H54 (cell line): ENCODE results near the gene NLGN1.

Experiments
- DNase-seq: peaks from one replicate; pipeline ENCODE4 v3.0.0; 2011; ENCODE audit warnings: low spot score, mixed read lengths; ENCODE audit not compliant: insufficient read length
- FAIRE-seq: peaks from 3 replicates; lab custom pipeline; 2011; peaks lifted over from hg19 to GRCh38; lab: Jason Lieb, UNC
- POLR2A ChIP-seq: IDR thresholded peaks from 2 replicates; pipeline ENCODE4 v1.6.1; 2011; ENCODE audit warnings: low read depth, mild to moderate bottlenecking, low read length

Gene NLGN1

DNA sequence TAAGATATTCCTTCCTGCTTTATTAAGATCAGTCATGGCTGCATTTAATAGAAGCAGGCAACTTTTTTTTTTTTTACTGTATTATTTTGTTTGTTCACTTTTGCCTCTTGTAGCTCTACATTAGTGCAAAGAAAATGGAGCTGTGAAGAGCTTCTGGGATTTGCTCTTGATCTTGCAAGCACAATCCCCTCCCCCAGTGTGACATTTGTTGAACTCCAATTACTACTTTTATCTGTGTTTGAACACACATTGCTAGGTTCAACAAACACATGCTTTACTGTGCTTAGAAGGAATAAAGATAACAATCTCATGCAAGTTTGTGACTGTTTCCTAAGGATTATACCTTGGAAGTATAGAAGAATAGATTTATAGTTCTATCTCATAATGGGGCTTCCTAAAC is 648.8 kb downstream of the NLGN1 start:
- TF ChIP-seq POLR2A, result no peak
- peak; percentile 23 for FAIRE-seq

DNA sequence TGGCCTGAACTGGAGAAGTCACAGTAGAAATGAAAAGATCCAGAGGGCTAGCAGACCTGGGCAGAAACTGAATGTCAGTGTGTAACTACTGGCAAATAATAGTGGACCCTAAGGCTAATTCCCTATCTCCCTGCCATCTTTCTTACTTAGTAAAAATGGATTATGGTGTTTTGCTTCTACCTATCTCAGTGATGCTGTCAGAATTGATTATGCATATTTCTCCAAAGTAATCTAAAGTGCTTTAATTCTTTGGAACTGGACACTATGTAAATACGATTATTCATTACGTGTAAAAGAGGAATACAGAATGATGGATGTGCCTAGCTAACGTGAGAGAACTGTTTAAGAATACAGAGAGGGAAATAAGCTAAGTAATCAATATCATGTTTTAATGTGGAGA is 651.9 kb downstream of the NLGN1 start:
- no peak for FAIRE-seq
- no peak for TF ChIP-seq POLR2A
- DNase-seq, result no peak

More for the DNA sequence above, 648.8 kb downstream of the NLGN1 start:
- DNase-seq, result no peak

DNA sequence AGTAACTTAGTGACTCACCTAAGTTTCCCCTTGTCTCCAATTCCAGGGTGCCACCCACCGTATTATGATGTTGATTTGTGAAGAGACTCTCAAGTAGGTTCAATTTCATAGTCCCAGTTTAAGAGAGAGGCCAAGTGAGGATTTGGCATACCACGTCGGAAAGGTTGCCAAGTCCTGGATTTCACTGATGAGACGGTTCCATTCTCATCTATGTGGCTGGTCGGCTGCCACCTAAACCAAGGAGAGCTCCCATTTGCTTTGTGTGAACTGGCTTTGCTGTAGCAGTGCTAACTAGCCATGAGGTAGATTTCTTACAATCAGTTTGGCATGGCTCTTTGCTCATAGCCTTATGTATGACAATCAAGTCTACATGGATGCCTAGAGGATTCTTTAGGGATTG is 653.6 kb downstream of the NLGN1 start:
- DNase-seq (no peak), FAIRE-seq (no peak)

DNA sequence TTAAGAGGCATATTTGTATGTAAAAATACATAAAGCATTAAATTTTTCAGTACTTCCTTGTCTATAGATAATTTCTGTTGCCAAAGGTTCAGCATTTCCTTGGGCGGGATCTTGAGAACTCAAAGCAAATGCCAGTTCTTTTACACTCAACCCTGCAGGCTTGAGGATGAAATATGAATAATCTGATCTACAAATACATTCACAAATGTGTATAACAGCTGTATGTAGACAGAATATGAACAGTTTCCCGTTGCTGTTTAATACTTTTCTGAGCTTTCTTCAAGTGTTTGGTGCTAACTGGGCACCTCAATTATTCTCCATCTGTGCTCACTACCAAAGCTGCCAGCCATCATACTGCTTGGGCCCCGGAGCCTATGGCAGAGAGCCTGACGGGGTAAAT is 661.3 kb downstream of the NLGN1 start:
- TF ChIP-seq POLR2A, result no peak
- DNase-seq (no peak), FAIRE-seq (no peak)

More for the DNA sequence above, 653.6 kb downstream of the NLGN1 start:
- no peak for TF ChIP-seq POLR2A

DNA sequence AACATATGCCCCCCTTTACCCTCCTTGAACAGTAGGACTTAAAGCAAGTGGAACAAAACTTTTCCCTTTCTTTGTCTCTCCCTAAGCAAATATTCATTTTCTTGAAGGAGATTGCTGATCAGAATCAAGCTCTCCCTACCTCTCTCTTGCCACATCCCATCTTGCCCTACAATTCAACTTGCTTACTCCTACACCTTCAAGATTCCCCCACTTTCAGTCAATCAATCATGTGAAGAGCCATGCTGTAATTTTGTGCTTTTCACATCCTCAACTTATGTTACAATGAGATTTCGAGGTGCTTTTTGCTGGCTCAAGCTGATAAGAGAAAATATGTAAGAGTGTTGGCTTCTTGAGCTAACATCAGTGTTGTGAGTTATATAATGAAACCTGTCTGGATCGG is 662.9 kb downstream of the NLGN1 start:
- FAIRE-seq (no peak), DNase-seq (no peak)
- TF ChIP-seq POLR2A, result no peak

DNA sequence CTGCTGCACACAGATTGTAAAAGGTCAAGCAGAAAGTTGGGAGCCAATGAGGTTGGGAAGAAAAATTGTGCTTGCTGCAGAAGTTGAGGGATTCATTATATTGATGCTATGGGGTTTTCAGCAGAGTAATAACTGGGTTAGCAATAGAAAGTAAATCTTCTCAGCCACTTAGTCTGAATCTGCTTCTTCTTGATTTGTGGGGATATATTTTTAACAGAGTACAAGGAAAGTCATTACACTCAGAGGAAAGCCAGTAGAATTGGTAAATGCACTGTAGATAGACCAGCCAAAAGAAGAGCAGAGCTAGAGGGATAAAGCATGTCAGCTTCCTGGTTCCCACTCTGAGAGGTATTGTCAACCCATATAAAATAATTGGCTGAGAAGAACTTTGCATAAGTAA is 663.6 kb downstream of the NLGN1 start:
- no peak for DNase-seq
- TF ChIP-seq POLR2A, result no peak
- FAIRE-seq, result no peak

DNA sequence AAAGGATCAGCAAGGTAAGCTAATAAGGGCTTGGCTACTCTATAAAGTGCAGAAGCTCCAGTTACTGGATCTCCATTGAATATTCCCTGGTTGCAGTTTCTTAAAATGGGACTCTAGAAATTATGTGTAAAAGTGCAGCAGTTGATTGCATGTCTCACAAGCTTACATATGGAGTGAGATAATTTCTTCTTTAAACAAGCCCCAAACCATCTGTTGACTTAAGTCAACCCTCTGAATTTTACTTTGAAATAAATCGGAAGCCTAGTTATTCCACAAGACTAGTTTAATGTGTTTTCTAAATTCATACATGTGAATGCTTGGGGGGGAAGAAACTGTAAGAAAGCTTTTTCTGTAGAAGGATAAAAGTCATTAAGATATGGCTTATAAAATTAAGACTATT is 664.2 kb downstream of the NLGN1 start:
- FAIRE-seq (no peak), DNase-seq (no peak)
- TF ChIP-seq POLR2A, result no peak

DNA sequence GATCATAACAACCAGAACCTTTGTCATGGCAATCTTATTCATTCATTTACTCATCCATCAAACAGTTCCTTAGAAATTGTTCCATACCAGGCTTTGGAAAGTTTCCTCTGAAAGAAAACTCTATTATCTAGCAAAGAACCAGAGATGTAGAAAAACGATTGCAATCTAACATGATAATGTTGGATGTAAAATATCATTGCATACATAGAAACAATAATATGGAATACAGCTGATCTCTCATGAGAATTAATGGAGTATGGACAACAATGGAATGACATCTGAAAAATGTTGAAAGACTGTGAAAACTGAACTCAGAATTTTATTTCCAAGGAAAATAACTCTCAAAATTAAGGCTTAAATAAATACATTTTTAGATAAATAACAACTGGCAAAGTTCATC is 665.4 kb downstream of the NLGN1 start:
- TF ChIP-seq POLR2A, result no peak
- DNase-seq (no peak), FAIRE-seq (no peak)

DNA sequence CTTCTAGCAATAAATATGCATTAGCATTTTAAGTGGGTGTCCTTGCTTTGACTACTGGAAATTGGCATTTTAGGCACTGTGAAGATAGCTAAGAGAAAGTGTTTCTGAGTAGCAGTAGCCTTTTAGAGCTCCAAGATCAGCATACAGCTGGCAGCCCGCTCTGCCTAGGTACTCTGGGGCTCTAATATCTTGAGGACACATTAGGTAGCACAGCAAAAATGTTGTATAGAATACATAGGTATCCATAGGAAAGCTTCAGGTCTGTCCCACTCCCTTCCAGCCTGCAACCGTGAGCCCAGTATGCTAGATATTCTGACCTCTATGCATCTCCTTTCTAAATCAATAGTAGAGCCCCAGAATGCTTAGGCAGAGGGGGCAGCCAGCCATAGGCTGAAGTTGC is 670.5 kb downstream of the NLGN1 start:
- TF ChIP-seq POLR2A, result no peak
- DNase-seq (no peak), FAIRE-seq (no peak)

DNA sequence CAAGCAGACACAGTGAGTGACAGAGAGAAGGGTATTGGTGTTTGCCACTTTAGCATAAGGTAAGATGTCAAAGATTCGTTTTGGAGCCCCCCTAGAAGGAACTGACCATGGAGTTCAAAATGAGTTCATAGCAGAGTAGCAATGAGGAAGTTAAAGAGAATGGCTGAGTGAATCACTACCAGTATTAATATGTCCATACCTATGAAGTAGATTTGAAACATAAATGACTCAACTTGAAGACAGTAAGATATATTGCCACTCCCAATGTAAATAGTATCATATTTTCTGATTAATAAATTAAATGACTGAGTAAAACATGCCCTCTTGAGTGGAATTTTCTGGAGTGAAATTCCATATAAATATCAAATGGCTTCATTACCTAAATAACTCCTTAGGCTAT is 675.1 kb downstream of the NLGN1 start:
- DNase-seq (no peak), FAIRE-seq (no peak)
- no peak for TF ChIP-seq POLR2A

DNA sequence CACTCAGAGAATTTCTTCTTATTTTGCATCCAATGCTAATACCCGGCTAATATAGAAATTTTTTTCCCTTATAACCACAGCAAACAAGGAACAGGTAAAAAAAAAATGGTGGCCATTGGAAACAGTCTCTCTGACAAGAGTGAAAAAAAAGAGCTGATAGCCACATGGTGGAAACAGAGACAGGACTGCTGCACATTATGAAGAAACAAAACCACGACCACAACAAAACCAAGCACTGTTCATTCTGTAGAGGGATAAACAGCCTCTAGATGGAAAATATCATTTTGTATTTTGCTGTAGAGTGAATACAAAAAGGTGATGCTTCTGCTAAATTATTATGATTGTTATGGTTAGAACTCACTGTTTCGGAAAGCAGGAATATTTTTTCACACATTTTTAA is 686.2 kb downstream of the NLGN1 start:
- no peak for FAIRE-seq
- no peak for DNase-seq
- no peak for TF ChIP-seq POLR2A

DNA sequence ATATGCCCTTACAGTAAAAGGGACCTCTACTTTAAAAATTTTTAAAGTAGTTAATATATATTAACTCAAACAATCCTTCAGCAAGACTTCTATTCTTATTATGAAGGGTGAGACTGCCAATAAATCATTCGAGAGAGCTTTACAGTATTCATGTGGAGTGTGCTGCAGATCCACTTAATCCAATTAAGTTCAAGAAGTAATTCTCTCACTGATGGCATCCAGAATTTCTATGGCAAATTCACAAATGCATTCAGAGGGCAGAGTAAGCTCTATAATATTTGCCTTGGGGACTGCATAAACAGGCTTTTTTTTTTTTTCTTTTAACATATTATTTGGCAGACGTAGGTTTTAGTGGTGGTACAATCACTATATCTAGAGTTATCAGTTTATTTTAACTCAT is 692.0 kb downstream of the NLGN1 start:
- DNase-seq (no peak), FAIRE-seq (no peak)
- no peak for TF ChIP-seq POLR2A

DNA sequence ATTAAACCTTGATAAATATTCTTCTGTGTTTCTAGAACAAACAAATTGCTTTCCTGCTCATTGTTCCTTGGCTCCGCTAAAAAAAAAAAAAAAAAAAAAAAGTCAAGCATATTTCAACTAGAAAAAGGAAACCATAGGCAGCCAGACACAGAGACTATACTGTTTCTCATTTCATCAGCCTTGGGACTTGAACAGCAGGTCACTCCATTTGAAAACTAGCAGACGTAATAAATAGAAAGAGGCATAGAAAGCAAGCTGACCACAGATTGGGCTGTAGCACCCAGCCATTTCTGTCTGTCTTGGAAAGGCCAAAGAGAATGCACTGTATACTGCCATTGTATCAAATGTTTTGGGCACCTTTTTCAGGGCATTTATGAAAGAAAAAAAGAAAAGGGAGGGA is 697.1 kb downstream of the NLGN1 start:
- no peak for TF ChIP-seq POLR2A
- no peak for DNase-seq
- no peak for FAIRE-seq

DNA sequence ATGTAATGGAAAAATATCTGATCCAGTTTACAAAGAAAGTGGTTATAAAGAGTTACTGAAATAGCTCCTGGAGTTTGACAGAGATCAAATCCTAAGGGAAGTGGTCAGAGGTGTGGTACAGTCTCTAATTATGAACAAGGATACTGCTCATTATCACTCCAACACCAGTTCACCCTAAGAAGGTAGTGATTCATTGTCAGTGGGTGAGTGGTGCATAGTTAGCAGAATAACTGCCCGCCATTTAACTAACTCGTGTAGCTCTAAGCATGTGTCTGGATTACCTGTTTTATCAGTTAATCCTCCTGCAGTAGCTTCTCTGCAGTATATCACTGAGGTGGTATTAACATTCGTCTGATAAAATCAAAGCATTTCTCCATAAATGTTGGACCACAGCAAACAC is 700.1 kb downstream of the NLGN1 start:
- TF ChIP-seq POLR2A, result no peak
- no peak for FAIRE-seq
- no peak for DNase-seq

DNA sequence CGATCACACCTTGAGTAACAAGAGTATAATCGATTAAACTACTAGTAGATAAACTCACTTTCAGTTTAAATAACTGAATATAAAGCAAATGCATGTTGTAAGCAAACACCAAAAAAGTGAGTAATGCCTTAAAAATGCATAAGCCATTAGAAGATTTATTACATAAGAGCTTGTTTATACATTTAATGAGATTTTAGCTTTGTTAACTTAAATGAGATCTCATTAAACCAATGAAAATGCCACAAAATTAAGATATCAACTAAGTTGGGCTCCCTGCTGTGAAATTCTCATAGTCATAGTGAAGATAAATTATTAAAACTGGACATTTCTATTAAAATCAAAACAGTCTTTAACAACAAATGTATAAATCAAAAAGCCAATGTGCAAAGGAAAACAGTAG is 701.2 kb downstream of the NLGN1 start:
- TF ChIP-seq POLR2A, result no peak
- FAIRE-seq (peak; percentile 79), DNase-seq (no peak)

DNA sequence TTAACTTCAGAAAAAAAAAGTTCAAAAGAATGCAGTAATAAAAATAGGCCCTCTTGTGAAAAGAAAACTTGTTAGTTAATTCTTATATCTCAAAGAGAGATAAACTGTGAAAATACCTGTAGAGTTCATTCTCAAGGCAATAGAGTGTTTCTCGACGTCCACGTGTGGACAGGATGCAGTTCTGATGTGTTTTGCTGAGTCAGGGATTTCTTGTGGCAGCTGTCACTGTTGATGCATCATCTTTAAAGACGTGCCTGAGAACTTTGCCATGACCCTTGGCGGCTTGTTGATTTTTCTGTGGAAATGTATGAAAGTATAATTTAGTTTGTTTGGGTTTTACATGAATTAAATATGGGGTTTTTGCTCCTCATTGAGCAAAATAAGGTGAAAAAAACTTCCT is 702.2 kb downstream of the NLGN1 start:
- FAIRE-seq (no peak), DNase-seq (no peak)
- no peak for TF ChIP-seq POLR2A
